HCT116 (cell line): Measurements from ENCODE around the gene TRMT1. TPM values are rescaled to one million over a fixed set of nuclear protein-coding genes. Genes with fewer than 3 reads are reported as not detected.

Source experiments
- ATAC-seq: fragments of 200-7000 bp; cut with Tn5 transposase; 2 replicates; pipeline ENCODE4 v1.9.1; 2020; ENCODE audit warnings: mild to moderate bottlenecking, moderate library complexity
- BruUV-seq: library from RNA; stranded (reverse); fragments of 400-500 nt; replicated peaks from 2 replicates; lab custom pipeline; 2021; lab: Mats Ljungman, UMichigan
- CTCF ChIA-PET: fragments of 300-600 bp; sonication (Branson Sonifier 250); formaldehyde crosslinking; loops from one replicate; lab custom pipeline; 2021; ENCODE audit warnings: antibody characterized with exemption; lab: Charles Lee
- POLR2A ChIA-PET: fragments of 300-600, 350-600 bp; sonication (Branson Sonifier 250); formaldehyde crosslinking; loops from one replicate; lab custom pipeline; 2021; ENCODE audit warnings: antibody characterized with exemption; lab: Charles Lee
- RAD21 ChIA-PET, 2 experiments: fragments of 300-600 bp; sonication (Branson Sonifier 250); formaldehyde crosslinking; loops; one replicate each; lab custom pipeline; 2023; ENCODE audit warnings: low total read pairs in 2 of 2; ENCODE audit not compliant: uncharacterized antibody in 2 of 2, unreplicated experiment in 2 of 2, low non-redundant PET in 1 of 2; lab: Charles Lee
- DNase-seq: peaks from one replicate; pipeline ENCODE4 v3.0.0-alpha.2; 2010; ENCODE audit warnings: low read depth, low spot score
- H2AFZ ChIP-seq: fragments of 200-600 bp; shearing (Covaris generic), sonication (generic); 2 replicates; pipeline ENCODE4 v1.6.1; 2017; ENCODE audit warnings: low read depth, mixed run types, mixed read lengths, antibody characterized with exemption, low read length; ENCODE audit not compliant: poor library complexity, severe bottlenecking
- H3K27ac ChIP-seq: 2 replicates; pipeline ENCODE4 v1.5.1; 2012; ENCODE audit warnings: low read depth, low read length
- H3K27me3 ChIP-seq: fragments of 200-600 bp; sonication (generic); 2 replicates; pipeline ENCODE4 v1.6.1; 2016; ENCODE audit warnings: mixed run types, low read length, mixed read lengths; ENCODE audit not compliant: insufficient read depth
- H3K36me3 ChIP-seq, 2 experiments: fragments of 200-500 bp in 1 of 2; fragments of 200-600 bp in 1 of 2; sonication (Bioruptor generic) in 1 of 2; sonication (generic) in 1 of 2; 2 replicates each; pipeline versions ENCODE4 v1.5.1 to v1.6.1; 2014 to 2016; ENCODE audit warnings: low read length in 2 of 2, inconsistent platforms in 1 of 2, mixed read lengths in 1 of 2, mixed run types in 1 of 2; ENCODE audit not compliant: insufficient read depth in 2 of 2, control insufficient read depth in 1 of 2
- H3K4me1 ChIP-seq, 2 experiments: fragments of 200-600 bp in 1 of 2; sonication (generic) in 1 of 2; 2 replicates each; pipeline versions ENCODE4 v1.5.1 to v1.6.1; 2012 to 2017; ENCODE audit warnings: low read length in 2 of 2, inconsistent platforms in 1 of 2, mild to moderate bottlenecking in 1 of 2, mixed read lengths in 1 of 2, mixed run types in 1 of 2, moderate library complexity in 1 of 2; ENCODE audit not compliant: insufficient read depth in 2 of 2, control insufficient read depth in 1 of 2
- H3K4me2 ChIP-seq: fragments of 200-600 bp; sonication (generic); 2 replicates; pipeline ENCODE4 v1.6.1; 2017; ENCODE audit warnings: mixed run types, low read length, mixed read lengths
- H3K4me3 ChIP-seq, 2 experiments: fragments of 200-600 bp in 1 of 2; sonication (generic) in 1 of 2; replicated peaks in 1 of 2; 2 replicates each; pipeline ENCODE4 v1.5.1; 2011 to 2016; ENCODE audit warnings: low read length in 2 of 2, control low read depth in 1 of 2, low read depth in 1 of 2, mild to moderate bottlenecking in 1 of 2, mixed read lengths in 1 of 2, mixed run types in 1 of 2
- H3K79me2 ChIP-seq: fragments of 200-600 bp; sonication (generic); 2 replicates; pipeline ENCODE4 v1.6.1; 2017; ENCODE audit warnings: mild to moderate bottlenecking, mixed run types, low read length, moderate library complexity, mixed read lengths; ENCODE audit not compliant: insufficient read depth
- H3K9ac ChIP-seq: fragments of 200-600 bp; sonication (generic); 2 replicates; pipeline ENCODE4 v1.6.1; 2016; ENCODE audit warnings: low read length, mixed read lengths
- H3K9me2 ChIP-seq: fragments of 200-600 bp; sonication (generic), shearing (Covaris generic); 2 replicates; pipeline ENCODE4 v1.6.1; 2017; ENCODE audit warnings: mixed run types, mild to moderate bottlenecking, moderate library complexity; ENCODE audit not compliant: insufficient read depth
- H3K9me3 ChIP-seq, 2 experiments: fragments of 200-500 bp in 1 of 2; fragments of 200-600 bp in 1 of 2; sonication (Bioruptor generic) in 1 of 2; sonication (generic) in 1 of 2; 2 replicates each; pipeline ENCODE4 v1.6.1; 2014 to 2017; ENCODE audit warnings: low read length in 2 of 2, mixed read lengths in 2 of 2, inconsistent platforms in 1 of 2, low read depth in 1 of 2, mild to moderate bottlenecking in 1 of 2, mixed run types in 1 of 2, moderate library complexity in 1 of 2; ENCODE audit not compliant: control insufficient read depth in 1 of 2, insufficient read depth in 1 of 2
- H4K20me1 ChIP-seq: fragments of 200-600 bp; sonication (generic), shearing (Covaris generic); 2 replicates; pipeline ENCODE4 v1.6.1; 2017; ENCODE audit warnings: mixed run types, mild to moderate bottlenecking, moderate library complexity; ENCODE audit not compliant: insufficient read depth
- FOSL1 ChIP-seq: IDR thresholded peaks from 2 replicates; pipeline ENCODE4 v1.6.1; 2012; ENCODE audit warnings: low read depth
- POLR2AphosphoS5 ChIP-seq: IDR thresholded peaks from 2 replicates; pipeline ENCODE4 v1.6.1; 2011; ENCODE audit warnings: mild to moderate bottlenecking, low read depth, low read length, moderate library complexity
- intact Hi-C: fragments of 100-400 bp; cut with micrococcal nuclease; formaldehyde crosslinking; loops from 2 replicates; pipeline ENCODE4 v1.10.0; 2022
- total RNA-seq: library from RNA; stranded (reverse); gene quantifications from one replicate; pipeline ENCODE4 v1.2.1, GENCODE V29; 2021; ENCODE audit not compliant: unreplicated experiment
- TF ChIP-seq, protein P1 (sequence below): IDR thresholded peaks from 2 replicates; pipeline ENCODE4 v1.6.1; 2012; ENCODE audit warnings: low read depth

TRMT1 gene
- total RNA-seq, 1 experiment from 2014 or later: 84.4 TPM

DNA sequence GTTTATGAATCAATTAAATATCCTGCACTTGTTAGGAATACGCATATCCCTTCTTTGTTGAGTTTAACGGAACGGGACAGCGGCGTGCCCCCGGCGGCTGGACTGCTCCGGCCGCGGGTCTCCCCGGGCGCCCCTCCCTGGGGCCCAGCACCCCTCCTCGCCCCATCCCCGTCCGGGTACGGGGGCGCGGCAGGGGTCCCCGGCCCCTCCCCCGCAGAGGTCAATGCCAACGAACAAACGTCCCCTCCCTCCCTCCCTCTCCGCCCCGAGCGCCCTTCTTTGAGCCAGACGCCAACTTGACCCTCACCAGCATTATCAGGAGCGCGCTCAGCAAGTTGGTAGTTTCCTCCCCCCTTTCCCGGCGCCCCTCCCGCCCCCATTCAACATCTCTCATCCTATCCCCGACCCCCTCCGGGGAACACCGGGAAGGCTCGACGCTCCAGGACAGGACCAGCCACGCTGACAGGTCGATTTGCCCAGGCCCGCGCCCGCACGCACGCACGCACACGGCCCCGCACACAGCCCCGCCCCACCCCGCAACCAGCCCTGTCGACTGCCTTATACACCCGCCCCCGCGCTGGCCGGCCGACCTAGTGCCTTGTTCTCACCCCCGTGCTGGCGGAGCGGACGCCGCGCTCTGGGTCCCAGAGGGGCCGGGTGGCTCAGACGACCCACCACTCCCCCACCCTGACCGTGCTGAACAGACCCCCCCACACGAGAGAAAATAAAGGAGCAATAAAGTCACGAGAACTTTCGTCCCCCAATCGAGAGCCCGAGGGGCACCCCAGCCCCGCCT lies 18.9 kb downstream of the TRMT1 start:
- ChIA-PET CTCF (interaction anchor here (6.6 kb wide), 1 partner anchor 119 kb away, joined by 94 read pairs; no protein-coding TSS in a partner anchor), POLR2A (interaction anchor here (0.9 kb wide), 1 partner anchor 113 kb away, joined by 3 read pairs; no protein-coding TSS in a partner anchor)
- Histone ChIP-seq H2AFZ (no peak overlapping the region), H3K9me2 (no peaks in the 10 kb centered on the region), H3K4me1 (peaks cover 9 to 46% of the 10 kb centered on the region in 2 experiments; a peak in 3 of 4 replicates), H3K79me2 (no peaks in the 10 kb centered on the region), H4K20me1 (no peaks in the 10 kb centered on the region), H3K36me3 (no peaks in the 10 kb centered on the region)
- no TSS peak for BruUV-seq
- no peak for TF ChIP-seq FOSL1
- TF ChIP-seq, protein P1, sequence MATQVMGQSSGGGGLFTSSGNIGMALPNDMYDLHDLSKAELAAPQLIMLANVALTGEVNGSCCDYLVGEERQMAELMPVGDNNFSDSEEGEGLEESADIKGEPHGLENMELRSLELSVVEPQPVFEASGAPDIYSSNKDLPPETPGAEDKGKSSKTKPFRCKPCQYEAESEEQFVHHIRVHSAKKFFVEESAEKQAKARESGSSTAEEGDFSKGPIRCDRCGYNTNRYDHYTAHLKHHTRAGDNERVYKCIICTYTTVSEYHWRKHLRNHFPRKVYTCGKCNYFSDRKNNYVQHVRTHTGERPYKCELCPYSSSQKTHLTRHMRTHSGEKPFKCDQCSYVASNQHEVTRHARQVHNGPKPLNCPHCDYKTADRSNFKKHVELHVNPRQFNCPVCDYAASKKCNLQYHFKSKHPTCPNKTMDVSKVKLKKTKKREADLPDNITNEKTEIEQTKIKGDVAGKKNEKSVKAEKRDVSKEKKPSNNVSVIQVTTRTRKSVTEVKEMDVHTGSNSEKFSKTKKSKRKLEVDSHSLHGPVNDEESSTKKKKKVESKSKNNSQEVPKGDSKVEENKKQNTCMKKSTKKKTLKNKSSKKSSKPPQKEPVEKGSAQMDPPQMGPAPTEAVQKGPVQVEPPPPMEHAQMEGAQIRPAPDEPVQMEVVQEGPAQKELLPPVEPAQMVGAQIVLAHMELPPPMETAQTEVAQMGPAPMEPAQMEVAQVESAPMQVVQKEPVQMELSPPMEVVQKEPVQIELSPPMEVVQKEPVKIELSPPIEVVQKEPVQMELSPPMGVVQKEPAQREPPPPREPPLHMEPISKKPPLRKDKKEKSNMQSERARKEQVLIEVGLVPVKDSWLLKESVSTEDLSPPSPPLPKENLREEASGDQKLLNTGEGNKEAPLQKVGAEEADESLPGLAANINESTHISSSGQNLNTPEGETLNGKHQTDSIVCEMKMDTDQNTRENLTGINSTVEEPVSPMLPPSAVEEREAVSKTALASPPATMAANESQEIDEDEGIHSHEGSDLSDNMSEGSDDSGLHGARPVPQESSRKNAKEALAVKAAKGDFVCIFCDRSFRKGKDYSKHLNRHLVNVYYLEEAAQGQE: no peak
- no peak for TF ChIP-seq POLR2AphosphoS5
- TF ChIP-seq, all 23 proteins: peak for 0
- Histone ChIP-seq H3K4me2 (peak overlapping the region; percentile 74), H3K9me3 (no peaks in the 10 kb centered on the region), H3K27ac (no peak overlapping the region), H3K4me3 (peak overlapping the region; percentile 28 to 35), H3K27me3 (no peaks in the 10 kb centered on the region), H3K9ac (peak overlapping the region; percentile 25; the same call in 1 of the 2 replicates)
- no peak for DNase-seq
- ATAC-seq: peak; percentile 24
- intact Hi-C loops: no loop called here
- RAD21 ChIA-PET: interaction anchor here in 1 of 2 experiments (0.5 kb wide), 1 partner anchor 66 kb away, joined by 3 read pairs; no protein-coding TSS in a partner anchor
